ENCODE results near the gene FASTKD1. TPM values are rescaled to one million over a fixed set of nuclear protein-coding genes. Genes with fewer than 3 reads are reported as not detected.
"Not testable (repeated sequence)": the region's sequence is repeated elsewhere in the genome, so short reads cannot be mapped to it uniquely, and the experiment has no call there.

The FASTKD1 gene
- total RNA-seq, 1 donor from 2014 or later: 30.1 TPM

DNA sequence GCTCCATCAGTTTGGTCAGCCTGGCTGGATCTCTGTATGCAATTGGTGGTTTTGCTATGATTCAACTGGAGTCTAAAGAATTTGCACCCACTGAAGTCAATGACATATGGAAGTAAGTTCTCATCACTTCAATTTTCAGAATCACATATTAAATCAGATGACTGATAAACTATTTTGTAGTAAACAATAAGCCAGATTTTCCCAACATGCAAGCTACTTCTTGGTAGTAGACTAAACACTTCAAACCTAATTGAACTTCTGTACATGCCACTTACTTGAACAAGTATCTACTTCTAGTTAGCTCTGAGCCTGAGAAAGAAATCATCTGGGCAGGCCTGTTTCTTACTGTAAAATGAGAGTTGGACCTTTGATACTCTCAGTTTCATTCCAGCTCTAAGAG, 52.8 kb downstream of the FASTKD1 start:
- Mint-ChIP-seq H3K27ac (no peak overlapping the region), H3K4me3 (no peak overlapping the region), H3K36me3 (peaks cover 3% of the 10 kb centered on the region), H3K4me1 (peaks cover 2% of the 10 kb centered on the region), H3K9me3 (no peaks in the 10 kb centered on the region), H3K27me3 (ENCODE audit: low read depth) (no peaks in the 10 kb centered on the region)
- DNase-seq (ENCODE audit: low spot score in 2 of 2, unreplicated experiment in 2 of 2): no peak
- TF ChIP-seq, protein P1, sequence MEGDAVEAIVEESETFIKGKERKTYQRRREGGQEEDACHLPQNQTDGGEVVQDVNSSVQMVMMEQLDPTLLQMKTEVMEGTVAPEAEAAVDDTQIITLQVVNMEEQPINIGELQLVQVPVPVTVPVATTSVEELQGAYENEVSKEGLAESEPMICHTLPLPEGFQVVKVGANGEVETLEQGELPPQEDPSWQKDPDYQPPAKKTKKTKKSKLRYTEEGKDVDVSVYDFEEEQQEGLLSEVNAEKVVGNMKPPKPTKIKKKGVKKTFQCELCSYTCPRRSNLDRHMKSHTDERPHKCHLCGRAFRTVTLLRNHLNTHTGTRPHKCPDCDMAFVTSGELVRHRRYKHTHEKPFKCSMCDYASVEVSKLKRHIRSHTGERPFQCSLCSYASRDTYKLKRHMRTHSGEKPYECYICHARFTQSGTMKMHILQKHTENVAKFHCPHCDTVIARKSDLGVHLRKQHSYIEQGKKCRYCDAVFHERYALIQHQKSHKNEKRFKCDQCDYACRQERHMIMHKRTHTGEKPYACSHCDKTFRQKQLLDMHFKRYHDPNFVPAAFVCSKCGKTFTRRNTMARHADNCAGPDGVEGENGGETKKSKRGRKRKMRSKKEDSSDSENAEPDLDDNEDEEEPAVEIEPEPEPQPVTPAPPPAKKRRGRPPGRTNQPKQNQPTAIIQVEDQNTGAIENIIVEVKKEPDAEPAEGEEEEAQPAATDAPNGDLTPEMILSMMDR (IDR thresholded peaks at IDR 0.05; ENCODE audit: unreplicated experiment): no peak

GRCh38 chr2:169516488-169516995, 57.1 kb downstream of the FASTKD1 start:
- not testable (repeated sequence) for H3K27me3 Mint-ChIP-seq (ENCODE audit: low read depth); H3K4me1 Mint-ChIP-seq; H3K27ac Mint-ChIP-seq; H3K36me3 Mint-ChIP-seq; H3K4me3 Mint-ChIP-seq; DNase-seq (ENCODE audit: low spot score in 2 of 2, unreplicated experiment in 2 of 2); H3K9me3 Mint-ChIP-seq

DNA sequence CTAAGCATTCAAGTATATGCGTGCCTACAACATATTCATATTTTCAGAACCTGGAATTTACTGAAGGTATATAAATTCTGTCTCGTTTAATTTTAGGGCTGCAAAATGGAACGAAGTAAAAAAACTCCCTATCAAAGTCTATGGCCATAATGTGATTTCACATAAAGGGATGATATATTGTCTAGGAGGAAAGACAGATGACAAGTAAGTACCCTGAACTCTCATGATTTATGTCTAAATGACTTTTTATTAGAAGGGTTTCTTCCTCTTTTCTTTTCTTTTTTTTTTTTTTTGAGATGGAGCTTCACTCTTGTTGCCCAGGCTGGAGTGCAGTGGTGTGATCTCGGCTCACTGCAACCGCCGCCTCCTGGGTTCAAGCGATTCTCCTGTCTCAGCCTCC, 58.9 kb downstream of the FASTKD1 start:
- H3K4me3 Mint-ChIP-seq; H3K36me3 Mint-ChIP-seq; H3K27me3 Mint-ChIP-seq (ENCODE audit: low read depth); H3K9me3 Mint-ChIP-seq; H3K27ac Mint-ChIP-seq; DNase-seq (ENCODE audit: low spot score in 2 of 2, unreplicated experiment in 2 of 2); H3K4me1 Mint-ChIP-seq: not testable (repeated sequence)

GRCh38 chr2:169513926-169514325, 59.7 kb downstream of the FASTKD1 start:
- H3K27ac Mint-ChIP-seq: no peak overlapping the region
- no peak for DNase-seq (ENCODE audit: low spot score in 2 of 2, unreplicated experiment in 2 of 2)
- H3K27me3 Mint-ChIP-seq (ENCODE audit: low read depth): no peaks in the 10 kb centered on the region
- no peak overlapping the region for H3K4me3 Mint-ChIP-seq
- H3K4me1 Mint-ChIP-seq: peaks cover 7% of the 10 kb centered on the region
- no peaks in the 10 kb centered on the region for H3K36me3 Mint-ChIP-seq
- TF ChIP-seq, protein P1 (IDR thresholded peaks at IDR 0.05; ENCODE audit: unreplicated experiment): no peak
- H3K9me3 Mint-ChIP-seq: no peaks in the 10 kb centered on the region

DNA sequence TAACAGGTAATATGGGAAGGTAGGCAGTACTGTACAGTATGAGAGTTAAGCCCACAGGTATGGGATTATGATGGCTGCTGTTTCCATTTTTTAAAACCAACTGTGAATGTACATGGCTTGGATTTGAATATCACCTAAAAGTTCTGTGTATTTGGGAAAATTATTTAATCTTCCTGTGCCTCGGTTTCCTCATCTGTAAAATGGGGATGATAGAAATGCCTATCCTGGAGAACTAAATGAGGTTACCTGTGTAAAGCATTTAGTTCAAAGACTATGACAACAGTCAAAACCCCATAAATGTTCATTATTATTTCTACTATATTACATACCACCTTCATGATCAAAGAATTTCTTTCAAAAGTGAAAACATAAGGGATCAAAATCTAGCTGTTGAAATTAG, 60.6 kb downstream of the FASTKD1 start:
- no peaks in the 10 kb centered on the region for H3K36me3 Mint-ChIP-seq
- no peak overlapping the region for H3K4me3 Mint-ChIP-seq
- no peak for DNase-seq (ENCODE audit: low spot score in 2 of 2, unreplicated experiment in 2 of 2)
- TF ChIP-seq, protein P1 (IDR thresholded peaks at IDR 0.05; ENCODE audit: unreplicated experiment): no peak
- H3K27me3 Mint-ChIP-seq (ENCODE audit: low read depth): no peaks in the 10 kb centered on the region
- no peak overlapping the region for H3K27ac Mint-ChIP-seq
- peaks cover 7% of the 10 kb centered on the region for H3K4me1 Mint-ChIP-seq
- no peaks in the 10 kb centered on the region for H3K9me3 Mint-ChIP-seq

DNA sequence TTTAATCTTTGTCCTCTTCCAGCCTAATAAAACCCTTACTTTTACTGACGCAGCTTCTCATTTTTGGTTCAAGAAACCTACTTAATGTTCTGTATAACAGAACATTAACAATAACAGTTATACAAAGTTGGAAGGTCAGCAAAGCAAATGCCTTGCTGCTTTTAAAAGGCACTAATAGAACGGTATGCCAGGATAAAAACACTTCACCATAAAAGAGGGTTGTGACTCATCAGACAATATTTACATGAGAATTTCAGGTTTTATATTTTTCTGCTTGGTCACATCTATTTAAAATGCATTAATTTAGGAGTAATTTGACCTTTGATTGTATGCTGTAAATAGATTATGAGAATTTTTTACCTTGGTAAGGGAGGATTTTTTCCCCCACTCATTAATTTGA, 61.1 kb downstream of the FASTKD1 start:
- DNase-seq (ENCODE audit: low spot score in 2 of 2, unreplicated experiment in 2 of 2): no peak
- TF ChIP-seq, protein P1 (IDR thresholded peaks at IDR 0.05; ENCODE audit: unreplicated experiment): no peak
- H3K36me3 Mint-ChIP-seq: no peaks in the 10 kb centered on the region
- H3K27ac Mint-ChIP-seq: no peak overlapping the region
- no peaks in the 10 kb centered on the region for H3K27me3 Mint-ChIP-seq (ENCODE audit: low read depth)
- no peaks in the 10 kb centered on the region for H3K9me3 Mint-ChIP-seq
- peaks cover 7% of the 10 kb centered on the region for H3K4me1 Mint-ChIP-seq
- H3K4me3 Mint-ChIP-seq: no peak overlapping the region

DNA sequence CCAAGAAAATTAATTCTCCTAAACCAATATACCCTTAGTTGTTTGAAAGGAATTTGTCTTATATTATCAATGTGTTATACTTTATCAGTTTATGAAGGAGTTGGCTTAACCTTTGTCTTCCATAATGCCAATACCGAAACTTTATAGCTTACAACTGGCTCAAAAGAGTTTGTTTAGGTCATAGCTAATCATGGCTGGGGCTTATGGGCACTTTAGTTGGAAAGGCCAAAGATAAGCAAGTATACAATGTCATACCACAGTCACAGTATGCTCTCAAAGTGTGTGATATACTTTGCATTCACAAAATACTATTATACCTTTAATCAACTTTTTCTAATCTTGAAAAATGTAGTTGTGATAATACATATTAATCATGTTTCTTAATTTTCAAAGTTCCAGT, 61.8 kb downstream of the FASTKD1 start:
- TF ChIP-seq, protein P1 (IDR thresholded peaks at IDR 0.05; ENCODE audit: unreplicated experiment): no peak
- H3K4me3 Mint-ChIP-seq: no peak overlapping the region

More for the DNA sequence above, 61.8 kb downstream of the FASTKD1 start:
- Mint-ChIP-seq H3K27ac (no peak overlapping the region), H3K9me3 (no peaks in the 10 kb centered on the region), H3K4me1 (peaks cover 7% of the 10 kb centered on the region), H3K27me3 (ENCODE audit: low read depth) (no peaks in the 10 kb centered on the region), H3K36me3 (peaks cover 3% of the 10 kb centered on the region)
- no peak for DNase-seq (ENCODE audit: low spot score in 2 of 2, unreplicated experiment in 2 of 2)
